Activated CD4-positive, alpha-beta T cell treated with anti-CD3 and anti-CD28 coated beads, Interleukin-2, amount 50 U/mL, for 16 hours (primary cell): ENCODE results near the gene SNX6.
"Not testable (repeated sequence)": the region's sequence is repeated elsewhere in the genome, so short reads cannot be mapped to it uniquely, and the experiment has no call there.

Source experiments
- DNase-seq: peaks from one replicate; pipeline ENCODE4 v3.0.0-alpha.2; 2020

Gene SNX6

DNA sequence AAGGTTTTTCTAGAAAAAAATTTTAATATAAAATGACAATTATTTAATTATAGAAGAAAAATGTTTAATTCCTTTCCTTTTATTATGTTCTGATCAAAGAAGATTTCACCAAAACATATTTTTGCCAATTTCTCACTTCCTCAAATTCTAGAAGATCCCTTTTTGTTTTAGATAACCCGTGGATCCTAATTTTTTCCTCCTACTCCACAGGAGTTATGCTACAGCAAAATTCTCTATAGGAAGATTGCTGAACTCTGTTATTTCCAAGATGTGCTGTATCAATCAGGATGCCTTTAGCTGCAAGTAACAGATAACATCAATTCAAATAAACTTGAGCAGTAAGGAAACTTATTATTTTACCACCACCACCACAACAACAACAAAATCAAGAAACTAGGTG is 3.8 kb upstream of the SNX6 start:
- no peak for DNase-seq

DNA sequence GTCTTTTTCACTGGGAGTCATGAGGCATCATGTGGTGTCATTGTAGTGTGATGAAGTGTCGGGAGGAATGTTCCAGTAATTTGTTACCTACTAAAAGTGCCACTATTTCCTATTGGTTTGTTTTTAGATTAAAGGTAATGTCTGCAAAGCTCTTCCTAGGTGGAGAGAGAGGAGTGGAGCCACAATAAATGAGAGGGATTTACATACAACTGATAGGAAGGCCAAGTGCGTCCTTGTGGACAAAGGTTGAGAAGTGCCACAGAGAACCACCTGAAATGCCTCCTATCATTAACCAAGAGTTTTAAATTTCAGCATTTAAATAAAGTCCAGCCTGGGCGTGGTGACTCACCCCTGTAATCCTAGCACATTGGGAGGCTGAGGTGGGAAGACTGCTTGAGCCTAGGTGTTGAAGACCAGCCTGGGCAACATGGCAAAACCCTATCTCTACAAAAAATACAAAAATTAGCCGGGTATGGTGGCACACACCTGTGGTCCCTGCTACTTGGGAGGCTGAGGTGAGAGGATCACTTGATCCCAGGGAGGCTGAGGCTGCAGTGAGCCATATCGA is 2.5 kb upstream of the SNX6 start:
- no peak for DNase-seq

DNA sequence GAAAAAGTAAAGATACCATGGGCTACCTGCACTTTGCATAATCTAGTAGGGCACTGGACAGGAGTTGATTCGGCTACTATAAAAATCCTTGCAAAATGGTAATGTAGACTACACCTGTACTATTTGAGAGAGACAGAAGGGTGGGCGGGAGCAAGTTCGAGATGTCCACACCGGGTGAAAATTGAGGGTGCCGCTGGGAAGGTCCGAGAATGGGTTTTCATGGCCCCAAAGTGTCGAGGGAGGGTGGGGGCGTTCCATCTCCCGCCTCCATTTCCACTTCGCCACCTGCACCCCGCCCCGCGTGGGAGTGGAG is 648 bp downstream of the SNX6 start:
- no peak for DNase-seq

DNA sequence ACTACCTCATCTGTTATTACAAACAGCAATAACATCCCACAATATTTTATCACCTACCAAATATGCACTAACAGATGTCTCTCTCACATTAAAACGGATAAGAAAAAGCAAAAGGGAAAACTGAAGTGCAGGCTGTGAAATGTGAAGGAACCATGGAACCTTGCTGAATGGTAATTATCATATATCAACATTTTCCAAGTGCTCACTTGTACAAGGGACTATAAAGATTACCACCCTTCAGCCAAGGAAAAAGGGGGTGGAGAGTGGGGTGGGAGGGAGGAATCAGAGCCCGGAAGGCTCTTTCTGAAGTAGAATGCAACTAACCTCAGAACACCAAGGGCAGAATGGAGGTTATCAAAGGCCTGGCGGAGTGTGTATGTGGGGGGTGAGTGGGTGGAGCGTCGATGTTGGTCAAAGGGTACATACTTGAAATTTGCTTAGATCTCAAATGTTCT is 1.2 kb downstream of the SNX6 start:
- DNase-seq = peak; percentile 42

DNA sequence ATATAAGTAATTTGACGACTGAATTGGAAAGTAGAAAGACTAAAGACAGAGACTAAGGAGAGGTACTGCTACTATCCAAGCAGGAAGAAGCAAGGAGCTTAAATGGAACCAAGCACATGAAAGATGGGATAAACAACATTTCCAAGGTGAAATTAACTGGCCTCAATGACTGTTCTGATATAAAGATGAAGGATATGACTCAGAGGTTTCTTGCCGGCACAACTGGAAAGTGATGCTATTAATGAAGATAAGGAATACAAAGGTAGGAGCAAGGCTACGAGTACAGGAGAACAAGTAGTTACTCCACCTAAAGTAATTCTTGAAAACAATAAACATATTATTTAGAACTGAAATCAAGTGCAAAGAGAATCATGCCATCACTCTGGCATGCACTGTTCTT is 6.4 kb downstream of the SNX6 start:
- DNase-seq = no peak

DNA sequence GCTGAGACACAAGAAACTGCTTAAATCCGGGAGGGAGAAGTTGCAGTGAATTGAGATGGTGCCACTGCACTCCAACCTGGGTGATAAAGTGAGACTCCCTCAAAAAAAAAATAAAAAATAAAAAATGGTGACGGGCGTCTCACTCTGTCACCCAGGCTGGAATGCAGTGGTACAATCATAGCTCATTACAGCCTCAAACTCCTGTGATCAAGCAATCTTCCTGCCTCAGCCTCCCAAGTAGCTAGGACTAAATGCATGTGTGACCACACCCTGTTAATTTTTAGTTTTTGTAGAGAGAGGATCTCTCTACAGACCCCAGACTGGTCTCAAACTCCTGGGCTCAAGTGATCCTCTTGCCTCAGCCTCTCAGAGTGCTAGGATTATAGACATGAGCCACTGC is 9.1 kb downstream of the SNX6 start:
- DNase-seq = no peak

DNA sequence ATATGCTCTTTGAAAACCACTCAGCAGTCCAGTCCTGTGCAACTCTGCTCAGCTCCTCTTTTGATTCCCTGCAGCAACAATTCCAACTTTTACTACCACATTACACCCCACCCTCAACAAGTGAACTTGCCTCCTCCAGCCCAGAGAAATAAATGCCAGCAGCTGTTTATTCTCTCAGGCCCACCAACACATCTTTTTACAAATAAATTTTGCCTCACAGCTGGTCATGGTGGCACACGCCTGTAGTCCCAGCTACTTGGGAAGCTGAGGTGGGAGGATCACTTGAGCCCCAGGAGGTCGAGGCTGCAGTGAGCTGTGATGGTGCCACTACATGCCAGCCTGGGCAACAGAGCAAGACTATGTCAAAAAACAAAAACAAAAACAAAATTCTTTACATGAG is 9.8 kb downstream of the SNX6 start:
- DNase-seq = no peak

DNA sequence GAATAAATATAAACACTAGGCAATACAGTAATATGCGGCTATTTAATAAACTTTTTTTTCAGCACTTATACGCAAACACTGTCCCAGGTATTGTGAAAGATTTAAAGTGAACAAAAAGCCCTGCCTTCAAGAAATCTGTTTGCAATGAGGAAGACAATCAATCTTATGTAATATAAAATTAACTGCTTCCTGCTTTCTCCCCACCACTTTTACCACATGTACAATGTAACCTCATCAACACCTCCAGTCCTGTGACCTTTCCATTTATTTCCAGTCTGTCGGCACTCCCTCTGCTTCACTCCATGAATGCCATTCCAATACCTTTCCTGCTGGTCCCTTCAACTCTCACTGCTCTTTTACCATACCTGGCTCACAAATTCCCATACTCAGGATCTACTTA is 10.5 kb downstream of the SNX6 start:
- DNase-seq = no peak

DNA sequence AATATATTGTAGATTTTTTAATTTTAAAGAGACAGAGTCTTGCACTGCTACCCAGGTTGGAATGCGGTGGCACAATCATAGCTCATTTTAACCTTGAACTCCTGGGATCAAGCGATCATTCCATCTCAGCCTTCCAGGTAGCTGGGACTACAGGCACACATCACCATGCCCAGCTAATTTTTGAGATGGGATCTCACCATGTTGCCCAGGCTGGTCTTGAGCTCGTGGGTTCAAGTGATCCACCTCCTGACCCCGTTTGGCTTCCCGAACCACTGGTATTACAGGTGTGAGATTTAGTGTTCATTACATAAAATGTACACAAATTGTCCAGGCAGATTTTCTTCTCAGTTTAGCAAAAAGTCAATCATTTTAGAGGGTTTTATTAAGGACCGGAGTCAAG is 13.6 kb downstream of the SNX6 start:
- DNase-seq = no peak

DNA sequence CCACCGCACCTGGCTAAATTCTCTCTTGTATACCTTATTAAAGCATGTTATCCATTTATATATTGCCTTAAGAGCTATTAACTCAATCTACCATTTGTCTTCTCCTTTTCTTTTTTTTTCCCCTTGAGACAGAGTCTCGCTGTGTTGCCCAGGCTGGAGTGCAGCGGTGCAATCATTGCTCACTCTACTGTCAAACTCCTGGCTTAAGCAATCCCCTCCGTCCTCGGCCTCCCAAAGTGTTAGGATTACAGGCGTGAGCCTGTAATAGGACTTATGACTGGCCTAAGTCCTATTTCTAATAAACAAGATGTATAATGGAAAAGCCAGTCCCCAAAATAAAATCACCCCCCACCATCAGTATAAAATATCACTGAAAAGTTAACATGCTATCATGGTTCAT is 14.4 kb downstream of the SNX6 start:
- no peak for DNase-seq

DNA sequence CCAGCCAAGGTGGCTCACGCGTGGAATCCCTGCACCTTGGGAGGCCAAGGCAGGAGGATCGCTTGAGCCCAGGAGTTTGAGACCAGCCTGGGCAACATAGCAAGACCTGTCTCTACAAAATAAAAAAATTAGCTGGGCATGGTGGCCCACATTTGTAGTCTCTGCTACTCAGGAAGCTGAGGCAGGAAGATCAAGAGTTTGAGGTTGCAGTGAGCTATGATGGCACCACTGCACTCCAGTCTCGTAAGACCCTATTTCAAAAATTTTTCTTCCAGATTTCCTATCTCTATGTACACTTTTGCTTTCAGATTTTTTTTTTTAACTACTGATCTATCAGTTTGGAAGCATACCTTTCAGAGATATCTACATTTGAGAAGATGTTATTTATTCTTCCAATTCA is 15.3 kb downstream of the SNX6 start:
- DNase-seq = no peak

DNA sequence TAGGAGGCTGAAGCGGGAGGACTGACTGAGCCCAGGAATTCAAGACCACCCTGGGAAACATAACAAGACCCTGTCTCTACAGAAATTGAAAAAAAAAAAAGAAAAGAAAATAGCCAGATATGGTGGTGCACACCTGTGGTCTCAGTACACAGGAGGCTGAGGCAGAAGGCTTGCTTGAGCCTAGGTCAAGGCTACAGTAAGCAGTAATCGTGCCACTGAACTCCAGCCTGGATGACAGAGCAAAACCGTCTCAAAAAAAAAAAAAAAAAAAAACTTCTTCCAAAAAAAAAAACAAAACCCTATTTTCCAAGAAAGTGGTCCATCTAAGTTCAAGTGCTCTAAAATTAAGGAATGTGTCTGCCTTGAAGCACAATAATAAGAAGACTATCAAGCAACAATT is 19.8 kb downstream of the SNX6 start:
- no peak for DNase-seq

DNA sequence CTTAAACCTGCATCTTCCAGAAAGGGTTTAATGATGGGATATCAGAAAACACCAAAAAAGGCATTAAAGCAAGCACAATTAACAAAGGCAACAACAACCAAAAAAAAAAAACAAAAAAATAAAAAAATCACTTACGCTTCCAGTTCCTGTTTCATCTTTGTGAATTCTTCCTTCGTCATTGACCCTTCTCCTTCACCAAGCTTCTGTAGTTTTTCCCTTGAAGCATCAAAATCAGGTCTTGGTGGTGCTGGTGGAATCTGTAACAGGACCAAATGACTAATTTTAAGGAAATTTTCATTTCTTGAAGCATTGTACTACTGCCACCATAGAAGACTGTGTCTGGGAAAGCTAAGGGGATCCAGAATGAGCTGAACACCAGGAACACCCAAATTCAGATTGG is 24.5 kb downstream of the SNX6 start:
- DNase-seq = no peak

DNA sequence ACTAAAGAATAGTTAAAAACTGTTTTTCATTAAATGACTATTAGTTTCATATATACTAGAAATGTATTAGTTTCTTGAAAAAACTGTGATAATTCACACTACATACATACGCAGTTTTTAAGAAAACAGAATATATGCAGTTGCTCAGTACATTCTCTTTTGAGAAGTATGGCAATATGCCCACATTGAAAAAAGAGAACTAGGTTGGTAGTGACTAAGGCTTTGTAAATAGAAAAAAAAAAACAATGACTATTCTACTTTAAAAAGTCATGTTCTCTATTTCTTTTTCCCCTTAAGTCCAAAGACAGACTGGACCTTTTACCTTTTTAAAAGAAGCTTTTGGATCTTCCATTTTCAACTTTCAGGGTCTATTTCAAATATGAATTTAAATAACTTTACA is 25.0 kb downstream of the SNX6 start:
- no peak for DNase-seq

DNA sequence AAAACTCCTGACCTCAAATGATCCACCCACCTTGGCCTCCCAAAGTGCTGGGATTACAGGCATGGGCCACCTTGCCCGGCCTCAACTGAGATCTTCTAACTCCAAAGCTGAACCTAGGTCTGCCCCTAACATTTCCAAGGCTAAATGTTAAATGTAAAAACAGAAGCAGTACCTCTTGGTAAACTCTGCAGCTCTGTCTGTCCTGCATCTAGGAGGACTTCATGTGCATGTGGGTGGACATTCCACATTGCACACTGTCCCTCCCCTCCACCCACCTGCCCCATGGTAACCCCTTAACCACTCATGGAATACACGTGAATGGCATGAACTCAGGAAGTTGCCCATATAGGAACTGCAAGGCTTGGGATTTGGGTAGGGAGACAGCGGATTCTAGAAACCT is 33.1 kb downstream of the SNX6 start:
- DNase-seq = no peak

DNA sequence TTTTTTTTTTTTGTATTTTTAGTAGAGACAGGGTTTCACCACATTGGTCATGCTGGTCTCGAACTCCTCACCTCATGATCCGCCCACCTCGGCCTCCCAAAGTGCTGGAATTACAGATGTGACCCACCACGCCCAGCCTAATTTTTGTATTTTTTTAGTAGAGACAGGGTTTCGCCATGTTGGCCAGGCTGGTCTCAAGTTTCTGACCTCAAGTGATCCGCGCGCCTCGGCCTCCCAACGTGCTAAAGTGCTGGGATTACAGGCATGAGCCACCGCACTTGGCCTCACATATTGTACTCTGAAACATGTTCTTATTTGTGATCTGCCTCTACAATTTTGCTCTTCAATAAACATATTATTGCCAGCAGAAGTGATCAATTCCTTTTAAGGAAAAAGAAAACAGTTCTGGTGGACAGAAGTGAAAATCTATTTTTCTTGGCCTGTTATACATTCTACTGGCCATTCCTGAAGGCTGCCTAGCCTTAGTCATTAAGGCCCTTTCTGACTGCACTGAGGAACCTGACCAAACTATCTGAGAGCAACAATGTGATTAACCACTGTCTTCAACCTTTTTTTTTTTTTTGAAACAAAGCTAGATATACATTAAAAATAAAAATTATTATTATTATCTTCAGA is 36.1 kb downstream of the SNX6 start:
- no peak for DNase-seq

DNA sequence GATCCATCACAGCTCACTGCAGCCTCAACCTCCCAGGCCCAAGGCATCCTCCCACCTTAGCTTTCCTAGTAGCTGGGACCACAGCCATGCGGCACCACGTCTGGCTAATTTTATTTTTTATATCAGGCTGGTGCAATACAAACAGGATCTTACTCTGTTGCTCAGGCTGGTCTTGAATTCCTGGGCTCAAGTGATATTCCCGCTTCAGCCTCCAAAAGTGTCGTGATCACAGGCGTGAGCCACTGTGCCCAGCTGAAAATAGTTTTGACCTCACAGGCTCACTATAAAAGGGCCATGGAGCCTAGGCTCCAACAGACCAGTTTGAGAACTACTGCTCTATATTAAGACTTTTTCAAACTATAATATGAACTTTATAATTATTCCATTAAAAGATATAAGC is 37.3 kb downstream of the SNX6 start:
- no peak for DNase-seq

DNA sequence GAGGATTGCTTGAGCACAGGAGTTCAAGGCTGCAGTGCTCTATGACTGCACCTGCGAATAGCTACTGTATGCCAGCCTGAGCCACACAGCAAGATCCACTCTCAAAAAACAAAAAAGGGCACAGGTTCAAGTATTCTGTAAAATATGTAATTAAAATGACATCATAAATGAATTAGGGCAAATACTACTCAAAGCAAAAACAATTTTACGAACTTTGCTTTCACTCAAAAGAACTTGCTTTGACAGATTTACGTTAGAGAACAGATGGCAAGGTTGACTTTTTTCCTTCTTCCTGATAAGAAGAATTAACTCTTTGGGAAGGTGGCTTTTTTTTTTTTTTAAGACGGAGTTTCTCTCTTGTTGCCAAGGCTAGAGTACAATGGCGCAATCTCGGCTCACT is 46.4 kb downstream of the SNX6 start:
- DNase-seq = no peak

DNA sequence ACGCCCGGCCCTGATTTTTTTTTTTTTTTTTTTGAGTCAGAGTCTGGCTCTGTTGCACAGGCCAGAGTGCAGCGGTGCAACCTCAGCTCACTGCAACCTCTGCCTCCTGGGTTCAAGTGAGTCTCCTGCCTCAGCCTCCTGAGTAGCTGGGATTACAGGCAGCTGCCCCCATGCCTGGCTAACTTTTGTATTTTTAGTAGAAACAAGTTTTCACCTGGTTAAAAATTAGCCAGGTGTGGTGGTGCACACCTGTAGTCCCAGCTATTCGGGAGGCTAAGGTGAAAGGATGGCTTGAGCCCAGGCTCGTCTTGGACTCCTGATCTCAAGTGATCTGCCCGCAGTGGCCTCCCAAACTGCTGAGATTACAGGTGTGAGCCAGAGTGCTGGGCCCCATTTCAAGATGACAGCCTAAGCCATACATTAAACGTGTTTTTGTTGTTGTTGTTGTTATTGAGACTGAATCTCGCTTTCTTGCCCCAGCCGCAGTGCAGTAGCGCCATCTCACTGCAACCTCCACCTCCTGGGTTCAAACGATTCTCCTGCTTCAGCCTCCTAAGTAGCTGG is 47.7 kb downstream of the SNX6 start:
- no peak for DNase-seq

DNA sequence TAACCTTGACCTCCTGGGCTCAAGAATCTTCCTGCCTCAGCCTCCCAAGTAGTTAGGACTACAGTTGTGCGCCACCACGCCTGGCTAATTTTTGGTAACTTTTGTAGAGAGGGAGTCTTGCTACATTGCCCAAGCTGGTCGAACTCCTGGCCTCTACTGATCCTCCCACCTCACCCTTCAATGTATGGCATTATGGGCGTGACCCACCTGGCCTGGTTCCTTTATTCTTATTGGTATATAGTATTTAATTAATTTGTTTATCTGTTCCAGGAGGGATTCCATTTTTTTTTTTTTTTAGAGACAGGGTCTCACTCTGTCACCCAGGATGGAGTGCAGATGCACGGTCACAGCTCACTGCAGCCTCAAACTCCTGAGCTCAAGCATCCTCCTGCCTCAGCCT is 49.6 kb downstream of the SNX6 start:
- DNase-seq = no peak

DNA sequence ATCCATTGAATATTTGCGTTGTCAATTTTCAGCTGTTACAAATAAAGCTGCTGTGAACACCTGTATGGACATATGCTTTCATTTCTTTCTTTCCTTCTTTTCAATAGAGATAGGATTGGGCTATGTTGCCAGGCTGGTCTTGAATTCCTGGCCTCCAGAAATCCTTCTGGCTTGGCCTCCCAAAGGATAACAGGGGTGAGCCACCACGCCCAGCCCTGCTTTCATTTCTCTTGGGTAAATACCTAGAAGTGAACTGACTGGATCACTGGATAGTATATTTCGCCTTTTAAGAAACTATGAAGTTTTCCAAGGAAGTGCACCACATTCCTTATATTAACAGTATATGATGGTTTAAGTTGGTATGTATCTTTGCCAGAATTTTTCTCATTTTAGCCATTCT is 58.2 kb downstream of the SNX6 start:
- DNase-seq = no peak

DNA sequence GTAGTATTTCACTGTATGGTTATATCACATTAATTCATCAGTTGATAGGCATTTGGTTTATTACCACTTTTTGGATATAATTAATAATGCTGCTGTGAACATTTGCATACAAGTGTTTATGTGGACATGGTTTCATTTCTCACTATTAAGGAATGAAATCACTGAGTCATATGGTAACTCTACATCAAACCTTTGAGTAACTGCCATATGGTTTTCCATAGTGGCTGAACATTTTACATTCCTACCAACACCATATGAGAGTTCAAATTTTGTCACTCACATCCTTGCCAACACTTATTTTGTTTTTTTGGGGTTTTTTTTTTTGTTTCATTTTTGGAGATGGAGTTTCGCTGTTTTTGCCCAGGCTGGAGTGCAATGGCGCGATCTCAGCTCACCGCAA is 60.2 kb downstream of the SNX6 start:
- no peak for DNase-seq

DNA sequence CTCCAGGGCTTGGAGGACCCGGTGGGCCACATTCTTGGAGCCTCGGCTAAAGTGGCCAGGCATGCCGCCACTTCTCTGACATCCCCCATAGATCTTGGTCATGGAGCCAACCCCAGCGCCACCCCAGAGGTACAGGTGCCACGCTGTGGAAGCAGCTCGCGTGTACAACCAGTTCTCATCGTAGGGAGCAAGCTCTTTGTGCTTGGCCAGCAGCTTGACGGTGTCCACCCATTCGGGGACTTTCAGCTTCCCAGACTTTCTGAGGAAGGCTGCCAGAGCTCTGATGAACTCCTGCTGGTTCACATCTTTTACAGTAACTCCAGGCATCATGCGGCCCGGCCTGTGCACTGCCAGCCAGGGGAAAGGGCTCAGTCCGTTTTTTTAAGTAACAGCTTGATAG is 61.1 kb downstream of the SNX6 start:
- no peak for DNase-seq

DNA sequence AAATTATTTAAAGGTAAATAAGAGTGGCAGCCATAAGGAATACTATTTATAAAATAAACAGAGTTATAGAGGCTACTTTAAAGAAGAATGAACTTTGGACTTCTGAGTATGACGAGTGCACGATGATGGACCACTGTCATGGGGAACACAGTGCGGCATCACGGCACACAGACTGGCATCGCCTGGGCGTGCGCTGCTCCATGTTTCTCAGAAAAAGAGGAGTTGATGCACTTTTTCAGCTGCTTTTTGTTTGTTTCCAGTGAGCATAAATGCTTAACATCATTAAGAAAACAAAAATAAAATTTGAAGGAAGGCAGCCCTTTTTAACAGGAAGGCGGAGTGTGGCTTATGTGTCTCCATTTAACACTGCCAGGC is 67.2 kb downstream of the SNX6 start:
- DNase-seq = no peak

DNA sequence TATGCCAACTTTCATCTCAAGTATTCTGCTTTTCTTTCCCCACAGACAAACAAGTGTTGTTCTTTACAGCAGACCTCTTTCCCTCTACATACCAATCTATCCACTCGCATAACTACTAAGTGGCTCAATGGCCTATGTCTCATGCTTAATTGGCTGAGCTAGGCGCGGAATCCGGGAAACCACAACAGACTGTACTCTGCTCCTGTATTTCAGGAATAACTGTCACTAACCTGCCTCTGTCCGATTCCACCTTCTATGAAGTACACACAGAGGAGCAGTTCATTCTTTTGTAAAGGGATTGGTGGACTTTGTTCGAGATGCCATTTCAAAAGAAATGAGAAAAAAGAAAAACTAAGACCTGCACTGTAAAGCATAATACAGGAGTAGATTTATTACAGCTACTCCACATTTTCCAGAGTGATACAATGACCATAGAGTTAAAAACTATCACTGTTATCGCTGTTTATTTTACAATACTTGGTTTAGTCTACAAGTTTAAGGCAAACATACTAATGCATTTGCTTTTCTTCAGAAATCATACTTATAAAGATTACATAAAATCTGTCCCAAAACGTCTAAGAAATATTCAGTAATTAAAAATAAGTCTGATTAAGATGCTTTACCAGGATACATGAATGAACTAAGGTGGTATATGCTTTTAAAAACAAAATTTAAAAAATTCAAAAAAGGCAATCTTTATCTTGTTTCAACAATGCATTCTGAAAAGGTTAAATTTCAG is 67.7 kb downstream of the SNX6 start:
- DNase-seq = not testable (repeated sequence)
